Measurements from ENCODE around the gene FRMD4A.
A peak's percentile ranks its signal among the peaks of the same experiment; 100 is the strongest.
"Not testable (repeated sequence)": the region's sequence is repeated elsewhere in the genome, so short reads cannot be mapped to it uniquely, and the experiment has no call there.

Gene FRMD4A

GRCh38 chr10:13797164-13797563 lies 533.6 kb downstream of the FRMD4A start:
- DNase-seq: no peak

- no peak for DNase-seq
Measured at GRCh38 chr10:13795653-13796555, 534.8 kb downstream of the FRMD4A start.

- DNase-seq: no peak
Measured at GRCh38 chr10:13794992-13795612, 535.6 kb downstream of the FRMD4A start.

- no peak for DNase-seq
Measured at GRCh38 chr10:13792006-13792405, 538.7 kb downstream of the FRMD4A start.

GRCh38 chr10:13791483-13791882 lies 539.2 kb downstream of the FRMD4A start:
- DNase-seq: no peak

GRCh38 chr10:13790196-13790595 lies 540.5 kb downstream of the FRMD4A start:
- DNase-seq: no peak

GRCh38 chr10:13789448-13789829 lies 541.3 kb downstream of the FRMD4A start:
- no peak for DNase-seq

GRCh38 chr10:13788711-13789447 lies 541.8 kb downstream of the FRMD4A start:
- DNase-seq: no peak

GRCh38 chr10:13788320-13788600 lies 542.5 kb downstream of the FRMD4A start:
- no peak for DNase-seq

- DNase-seq: no peak
Measured at GRCh38 chr10:13787015-13787421, 543.7 kb downstream of the FRMD4A start.

GRCh38 chr10:13784067-13784466 lies 546.7 kb downstream of the FRMD4A start:
- DNase-seq: peak; percentile 64

GRCh38 chr10:13779748-13780147 lies 551.0 kb downstream of the FRMD4A start:
- no peak for DNase-seq

GRCh38 chr10:13778693-13778960 lies 552.1 kb downstream of the FRMD4A start:
- not testable (repeated sequence) for DNase-seq

GRCh38 chr10:13776861-13777311 lies 553.8 kb downstream of the FRMD4A start:
- peak; percentile 57 for DNase-seq

- DNase-seq: no peak
Measured at GRCh38 chr10:13775786-13776775, 554.6 kb downstream of the FRMD4A start.

GRCh38 chr10:13774303-13774893 lies 556.3 kb downstream of the FRMD4A start:
- DNase-seq: no peak

GRCh38 chr10:13773496-13774170 lies 557.1 kb downstream of the FRMD4A start:
- no peak for DNase-seq

- DNase-seq: no peak
Measured at GRCh38 chr10:13773043-13773442, 557.7 kb downstream of the FRMD4A start.

GRCh38 chr10:13771992-13772391 lies 558.7 kb downstream of the FRMD4A start:
- DNase-seq: no peak

- no peak for DNase-seq
Measured at GRCh38 chr10:13770760-13771493, 559.8 kb downstream of the FRMD4A start.

GRCh38 chr10:13769946-13770345 lies 560.8 kb downstream of the FRMD4A start:
- no peak for DNase-seq
